Neural crest cell (in vitro differentiated cells): Measurements from ENCODE around the gene CYTIP. TPM values are rescaled to one million over a fixed set of nuclear protein-coding genes. Genes with fewer than 3 reads are reported as not detected.

Experiments
- DNase-seq: peaks from one replicate; pipeline ENCODE4 v3.0.0; 2021; ENCODE audit warnings: low read depth, mixed read lengths, low spot score
- H3K27ac Mint-ChIP-seq: one replicate; pipeline ENCODE4 v1.8.0; 2021; ENCODE audit warnings: mild to moderate bottlenecking, mixed read lengths; ENCODE audit not compliant: unreplicated experiment
- H3K27me3 Mint-ChIP-seq: 2 replicates; pipeline ENCODE4 v1.8.0; 2021; ENCODE audit warnings: low read depth, mild to moderate bottlenecking, mixed read lengths
- H3K36me3 Mint-ChIP-seq: 2 replicates; pipeline ENCODE4 v1.8.0; 2021; ENCODE audit warnings: low read depth, mild to moderate bottlenecking, mixed read lengths
- H3K4me1 Mint-ChIP-seq: 2 replicates; pipeline ENCODE4 v1.8.0; 2021; ENCODE audit warnings: mixed read lengths
- H3K4me3 Mint-ChIP-seq: one replicate; pipeline ENCODE4 v1.8.0; 2021; ENCODE audit warnings: mild to moderate bottlenecking, mixed read lengths
- H3K9me3 Mint-ChIP-seq: 2 replicates; pipeline ENCODE4 v1.8.0; 2021; ENCODE audit warnings: mixed read lengths
- CTCF ChIP-seq: fragments of 200-600 bp; sonication (generic); conservative IDR thresholded peaks from 2 replicates; pipeline ENCODE4 v1.5.0; 2021; ENCODE audit warnings: antibody characterized with exemption, mild to moderate bottlenecking
- total RNA-seq: library from RNA; stranded (reverse); gene quantifications from 2 replicates; pipeline ENCODE4 v1.2.1, GENCODE V29; 2021

Gene CYTIP
- total RNA-seq, 1 donor from 2014 or later = 0.35 TPM

- no peak for DNase-seq
- Mint-ChIP-seq H3K9me3 (peaks cover 8% of the 10 kb centered on the region), H3K27ac (no peak overlapping the region), H3K4me1 (no peaks in the 10 kb centered on the region), H3K4me3 (no peak overlapping the region), H3K27me3 (no peaks in the 10 kb centered on the region), H3K36me3 (no peaks in the 10 kb centered on the region)
- TF ChIP-seq CTCF = no peak
Observed at GRCh38 chr2:157476953-157477709, 33.2 kb upstream of the CYTIP start.

GRCh38 chr2:157475722-157476390 lies 32.0 kb upstream of the CYTIP start:
- Mint-ChIP-seq H3K36me3 (no peaks in the 10 kb centered on the region), H3K27me3 (no peaks in the 10 kb centered on the region), H3K9me3 (peaks cover 8% of the 10 kb centered on the region)

GRCh38 chr2:157473581-157473980 lies 29.7 kb upstream of the CYTIP start:
- Mint-ChIP-seq H3K36me3 (no peaks in the 10 kb centered on the region), H3K27me3 (no peaks in the 10 kb centered on the region), H3K4me1 (no peaks in the 10 kb centered on the region), H3K27ac (no peak overlapping the region), H3K9me3 (peaks cover 5% of the 10 kb centered on the region), H3K4me3 (no peak overlapping the region)
- DNase-seq = no peak
- TF ChIP-seq CTCF = no peak

More at GRCh38 chr2:157475722-157476390, 32.0 kb upstream of the CYTIP start:
- no peak overlapping the region for H3K4me3 Mint-ChIP-seq
- H3K4me1 Mint-ChIP-seq = no peaks in the 10 kb centered on the region
- no peak for TF ChIP-seq CTCF
- no peak for DNase-seq
- no peak overlapping the region for H3K27ac Mint-ChIP-seq

GRCh38 chr2:157471078-157471477 lies 27.2 kb upstream of the CYTIP start:
- H3K27ac Mint-ChIP-seq = no peak overlapping the region
- DNase-seq = no peak
- TF ChIP-seq CTCF = no peak
- peaks cover 9% of the 10 kb centered on the region for H3K9me3 Mint-ChIP-seq
- no peaks in the 10 kb centered on the region for H3K4me1 Mint-ChIP-seq
- H3K36me3 Mint-ChIP-seq = no peaks in the 10 kb centered on the region
- no peak overlapping the region for H3K4me3 Mint-ChIP-seq
- H3K27me3 Mint-ChIP-seq = no peaks in the 10 kb centered on the region

GRCh38 chr2:157470321-157470720 lies 26.4 kb upstream of the CYTIP start:
- Mint-ChIP-seq H3K9me3 (peaks cover 4% of the 10 kb centered on the region), H3K36me3 (no peaks in the 10 kb centered on the region), H3K27me3 (no peaks in the 10 kb centered on the region), H3K4me3 (no peak overlapping the region), H3K27ac (no peak overlapping the region), H3K4me1 (no peaks in the 10 kb centered on the region)
- DNase-seq = no peak
- no peak for TF ChIP-seq CTCF
